NCI-H510A (cell line): ENCODE results near the gene ENTR1.
A peak's percentile ranks its signal among the peaks of the same experiment; 100 is the strongest.

Experiments used
- DNase-seq: peaks from one replicate; lab custom pipeline; 2025; lab: John Stamatoyannopoulos, UW

The ENTR1 gene, protein sequence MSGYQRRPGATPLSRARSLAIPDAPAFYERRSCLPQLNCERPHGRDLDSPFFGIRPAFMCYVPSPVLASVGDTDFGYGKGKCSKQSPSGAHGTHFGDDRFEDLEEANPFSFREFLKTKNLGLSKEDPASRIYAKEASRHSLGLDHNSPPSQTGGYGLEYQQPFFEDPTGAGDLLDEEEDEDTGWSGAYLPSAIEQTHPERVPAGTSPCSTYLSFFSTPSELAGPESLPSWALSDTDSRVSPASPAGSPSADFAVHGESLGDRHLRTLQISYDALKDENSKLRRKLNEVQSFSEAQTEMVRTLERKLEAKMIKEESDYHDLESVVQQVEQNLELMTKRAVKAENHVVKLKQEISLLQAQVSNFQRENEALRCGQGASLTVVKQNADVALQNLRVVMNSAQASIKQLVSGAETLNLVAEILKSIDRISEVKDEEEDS

DNA sequence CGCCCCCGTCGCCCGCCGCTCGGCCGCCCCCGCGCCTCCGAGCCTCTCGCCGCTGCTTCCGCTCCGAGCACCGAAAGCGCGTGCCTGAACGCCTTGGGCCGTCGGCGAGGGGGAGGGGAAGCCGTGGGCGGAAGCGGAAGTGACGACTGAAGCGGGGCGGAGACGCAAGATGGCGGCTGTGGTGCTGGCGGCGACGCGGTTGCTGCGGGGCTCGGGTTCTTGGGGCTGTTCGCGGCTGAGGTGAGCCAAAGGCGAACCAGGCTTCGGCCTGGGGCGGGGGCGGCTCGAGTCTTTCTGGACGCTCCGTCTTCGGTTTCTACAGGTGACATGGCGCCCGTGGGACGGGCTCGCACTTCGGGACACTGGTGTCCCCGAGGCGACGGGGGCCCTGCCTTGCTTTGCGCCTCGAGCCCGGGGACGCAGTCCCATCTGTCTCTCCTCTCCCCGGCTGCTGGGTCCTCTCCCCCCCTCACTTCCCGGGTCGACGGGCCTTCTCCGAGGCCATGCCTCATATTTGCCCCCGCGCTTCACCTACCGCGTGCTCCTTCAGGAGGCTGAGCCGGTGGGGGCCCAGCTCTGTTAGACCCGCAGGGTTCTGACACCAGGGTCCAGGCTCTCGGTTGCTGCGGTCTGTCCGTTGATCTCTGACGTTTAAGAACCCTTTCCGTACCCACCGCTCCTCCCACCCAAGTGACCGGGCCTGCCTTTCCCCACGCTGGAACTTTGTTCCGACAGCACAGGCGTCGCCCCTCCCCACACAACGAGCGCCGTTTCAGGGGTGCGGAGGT, at the start of gene ENTR1, which contains the start of gene PMPCA:
Gene ENTR1 (minus strand): TSS at position 115 of the 788 bp plus-strand sequence. CDS start 217 bp downstream, outside the sequence.
Gene PMPCA (plus strand): TSS at position 159 of the 788 bp plus-strand sequence. CDS start 11 bp downstream, at position 170.
- DNase-seq: peak; percentile 72

DNA sequence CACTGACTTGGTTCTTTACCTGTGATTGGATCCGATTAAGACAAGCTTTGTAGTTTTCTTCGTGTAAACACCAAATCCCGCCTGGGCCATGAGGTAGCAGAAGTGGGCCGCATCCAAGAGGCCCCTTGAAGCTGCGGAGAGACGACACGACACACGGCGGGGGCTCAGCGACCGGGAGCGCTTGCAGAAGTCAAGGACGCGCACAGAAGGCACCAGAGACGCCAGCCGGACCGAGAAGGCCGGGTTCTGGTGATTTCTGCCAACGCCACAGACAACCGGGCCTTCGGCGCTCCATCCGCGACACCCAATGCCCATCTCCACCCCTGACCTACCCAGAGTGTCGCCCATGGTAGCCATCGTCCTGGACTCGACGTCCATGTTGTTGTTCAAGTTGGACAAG, 49.0 kb upstream of the ENTR1 start:
- no peak for DNase-seq

DNA sequence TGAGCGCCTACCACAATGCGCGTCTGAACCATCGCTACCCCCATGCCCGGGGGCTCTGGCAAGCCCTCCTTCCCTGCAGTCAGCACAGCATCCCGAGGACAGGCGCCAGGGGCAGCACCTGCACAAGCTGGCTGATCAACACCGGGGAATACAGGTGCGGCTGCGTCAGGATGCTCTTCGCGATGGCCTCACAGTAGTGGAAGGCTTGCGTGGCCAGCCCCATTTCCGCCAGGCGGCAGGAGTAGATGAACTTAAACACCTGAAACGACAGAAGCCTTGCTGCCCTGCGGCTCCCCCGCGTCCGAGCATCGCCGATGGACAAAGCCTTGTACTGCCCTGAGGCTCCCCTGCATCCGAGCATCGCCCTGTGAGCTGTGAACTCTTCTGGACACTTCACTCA, 46.9 kb upstream of the ENTR1 start:
- no peak for DNase-seq

DNA sequence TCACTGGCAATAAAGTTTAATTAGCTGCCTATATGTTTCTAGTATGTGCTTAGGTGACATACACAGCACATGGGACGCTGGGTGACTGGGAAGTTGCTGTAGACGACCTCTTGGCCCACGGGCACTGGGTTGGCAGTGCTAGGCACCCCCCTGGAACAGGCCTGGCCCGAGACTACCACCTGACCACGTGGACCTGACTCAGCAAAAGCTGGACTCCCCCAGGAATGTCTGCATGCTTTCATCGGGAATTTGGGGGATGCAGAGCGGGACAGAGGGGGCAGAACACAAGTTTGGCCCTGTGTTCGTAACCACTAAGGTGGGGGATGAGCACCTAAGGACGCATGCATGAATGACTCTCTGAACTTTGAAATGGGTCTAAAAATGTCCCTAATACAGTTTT, 45.8 kb upstream of the ENTR1 start:
- DNase-seq: no peak

DNA sequence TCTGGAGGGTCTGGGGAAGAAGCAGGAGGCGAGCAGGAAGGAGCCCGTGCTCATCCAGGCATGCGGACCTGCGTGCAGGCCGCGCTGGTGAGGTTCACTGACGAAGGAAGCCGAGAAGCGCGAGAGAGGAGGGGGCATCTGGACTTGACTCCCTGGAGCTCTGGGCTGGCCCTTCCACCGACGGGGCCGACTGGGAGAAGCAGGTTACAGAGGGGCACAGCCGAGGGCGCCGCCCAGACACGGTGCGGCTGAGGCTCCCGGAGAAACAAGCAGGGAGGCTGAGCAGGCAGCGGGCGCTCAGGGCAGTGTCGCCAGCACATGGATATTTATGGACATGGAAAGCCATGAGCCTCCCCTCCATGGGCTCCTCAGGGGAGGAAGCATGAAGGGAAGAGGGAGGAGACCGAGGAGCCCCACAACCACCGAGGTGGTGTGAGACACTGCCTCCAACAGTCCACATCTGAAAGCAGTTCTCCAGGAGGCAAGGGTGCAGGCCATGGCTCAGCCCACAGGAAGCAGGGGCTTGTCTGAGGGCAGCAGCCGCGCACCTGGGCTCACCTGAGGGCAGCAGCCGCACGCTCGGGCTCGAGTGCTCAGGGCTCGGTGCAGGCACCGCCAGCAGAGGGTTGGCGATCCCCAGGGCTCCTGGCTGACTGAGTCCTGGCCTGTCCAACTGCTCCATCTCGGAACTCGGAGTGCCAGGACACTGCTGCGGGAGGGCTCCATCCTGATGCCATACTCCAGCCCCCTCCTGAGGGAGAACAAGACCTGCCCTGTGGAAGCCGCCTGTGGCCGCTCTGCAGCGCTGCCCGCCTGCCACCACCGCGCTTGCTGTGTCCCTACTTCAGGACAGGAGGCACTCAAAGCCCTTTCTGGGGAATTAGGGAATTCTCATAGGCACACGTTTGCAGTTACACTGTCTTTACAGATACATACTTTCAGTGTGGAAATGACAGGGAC, 44.9 kb upstream of the ENTR1 start:
- DNase-seq: no peak

DNA sequence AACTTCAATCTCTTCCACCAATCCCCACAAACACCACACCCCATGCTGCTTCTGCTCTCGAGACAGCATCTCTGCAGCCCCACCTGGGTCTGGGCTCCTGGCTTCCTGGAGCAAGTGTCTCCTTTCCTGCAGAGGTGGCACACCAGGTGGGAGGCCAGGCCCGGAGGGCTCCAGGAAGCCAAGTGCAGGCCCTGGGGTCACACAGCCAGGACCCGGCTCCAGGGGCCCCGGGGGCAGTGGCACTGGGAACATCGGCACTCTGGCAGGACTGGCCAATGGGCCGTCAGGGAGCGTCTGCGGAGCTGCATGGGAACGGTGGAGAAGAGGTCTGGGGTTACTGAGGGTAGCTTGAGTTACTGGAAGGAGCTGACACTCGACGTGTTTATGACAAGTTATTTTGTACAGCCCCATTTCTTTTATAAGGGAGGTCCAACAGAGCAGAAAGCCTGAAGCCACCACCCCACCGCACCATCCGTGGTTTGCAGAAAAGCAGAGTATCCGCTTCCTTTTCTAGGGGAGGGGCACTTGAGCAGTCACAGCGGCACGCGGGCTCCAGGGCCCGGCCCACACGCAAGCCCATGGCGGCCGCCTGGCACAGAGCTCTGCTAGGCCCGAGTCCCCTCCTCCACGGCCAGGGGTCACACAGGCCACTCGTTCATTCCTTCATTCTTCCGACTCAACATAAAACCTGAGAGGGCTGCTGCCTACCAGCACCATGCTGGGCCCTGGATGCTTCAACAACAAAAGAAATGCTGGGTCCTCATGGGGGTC, 43.8 kb upstream of the ENTR1 start:
- no peak for DNase-seq

DNA sequence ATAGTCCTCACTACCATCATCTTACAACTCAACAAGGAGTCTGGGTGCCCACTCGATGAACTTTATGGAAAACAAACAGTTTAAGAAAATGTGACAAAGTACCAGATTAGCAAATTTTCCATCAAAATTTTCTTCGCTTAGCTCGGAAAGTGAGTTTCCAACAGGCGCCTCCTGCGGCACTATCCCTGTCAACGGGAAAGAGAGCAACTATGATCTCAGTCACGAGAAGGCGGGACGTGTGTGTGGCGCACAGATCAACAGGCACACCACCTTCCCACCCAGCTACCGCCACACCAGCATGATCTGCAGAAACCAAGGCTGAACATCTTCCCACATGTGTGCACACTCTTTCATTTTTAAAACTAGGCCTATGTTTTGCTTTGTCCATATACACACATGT, 42.9 kb upstream of the ENTR1 start:
- DNase-seq: no peak

DNA sequence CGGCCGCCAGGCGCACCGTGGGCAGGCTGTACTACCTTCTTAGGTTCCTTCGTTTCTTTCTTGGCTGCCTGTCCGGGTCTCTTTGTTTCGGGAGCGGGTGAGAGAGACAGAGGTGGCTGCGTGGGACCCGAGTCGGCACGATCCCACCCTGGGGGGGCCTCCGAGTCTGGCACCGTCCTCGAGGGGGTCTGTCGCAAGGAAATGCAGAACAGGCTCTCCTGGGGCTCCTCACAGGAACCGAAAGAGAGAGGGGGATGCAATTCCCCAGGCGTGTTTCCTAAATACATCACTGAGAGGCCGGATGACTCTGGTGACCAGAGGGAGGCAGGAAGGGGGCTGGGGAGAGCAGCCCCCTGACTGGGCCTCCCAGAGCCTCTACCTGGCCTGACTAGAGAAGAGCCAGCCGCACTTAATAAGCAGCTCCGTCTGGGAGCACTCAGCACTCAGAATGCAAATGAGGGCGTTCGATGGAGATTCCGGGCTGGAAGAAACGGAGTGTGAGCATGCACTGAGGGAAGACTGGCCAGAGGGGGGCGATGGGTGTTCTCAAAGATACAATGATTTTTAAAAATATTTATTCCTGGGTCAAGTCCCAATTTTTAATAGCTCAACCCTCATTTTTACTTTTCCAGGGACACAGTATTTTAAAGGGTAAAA, 40.9 kb upstream of the ENTR1 start:
- DNase-seq: no peak

DNA sequence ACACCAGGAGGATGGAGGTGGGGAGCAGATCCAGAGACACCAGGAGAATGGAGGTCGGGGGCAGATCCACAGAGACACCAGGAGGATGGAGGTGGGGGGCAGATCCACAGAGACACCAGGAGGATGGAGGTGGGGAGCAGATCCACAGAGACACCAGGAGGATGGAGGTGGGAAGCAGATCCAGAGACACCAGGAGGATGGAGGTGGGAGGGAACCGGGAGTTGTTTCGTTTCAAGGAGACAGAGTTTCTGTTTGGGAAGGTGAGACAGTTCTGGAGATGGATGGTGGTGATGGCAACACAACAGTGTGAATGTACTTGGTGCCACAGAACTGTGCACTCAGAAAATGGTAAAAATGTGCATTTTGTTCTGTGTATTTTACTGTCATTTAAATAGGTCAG, 38.2 kb upstream of the ENTR1 start:
- no peak for DNase-seq

DNA sequence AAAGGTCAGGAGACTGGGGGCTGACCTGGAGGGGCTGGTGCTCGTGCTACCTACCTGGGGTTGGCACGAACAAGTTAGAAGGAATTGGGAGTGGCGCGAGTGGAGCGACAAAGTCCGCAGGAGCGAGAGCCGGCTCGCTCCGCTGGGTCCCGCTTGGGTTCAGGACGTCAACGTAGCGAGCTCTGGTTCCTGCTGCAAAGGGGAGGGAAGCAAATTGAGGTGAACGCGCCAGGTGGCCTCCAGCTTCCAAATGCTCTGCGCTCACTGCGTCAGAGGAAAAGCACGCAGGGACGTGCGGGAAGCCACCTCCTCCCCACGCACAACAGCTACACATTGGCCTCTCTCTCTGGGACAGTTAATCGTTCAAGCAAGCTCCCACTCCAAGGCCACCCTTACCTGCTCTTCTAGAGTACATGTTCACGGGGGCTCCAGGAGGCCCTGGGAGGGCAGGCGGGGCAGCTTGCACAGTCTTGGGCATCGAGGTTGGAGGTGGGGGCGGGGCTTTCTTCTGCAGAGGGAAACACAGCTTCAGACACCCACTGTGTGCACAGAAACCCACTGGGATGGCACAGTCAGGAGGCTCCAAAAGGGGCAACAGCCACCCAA, 36.9 kb upstream of the ENTR1 start:
- no peak for DNase-seq

DNA sequence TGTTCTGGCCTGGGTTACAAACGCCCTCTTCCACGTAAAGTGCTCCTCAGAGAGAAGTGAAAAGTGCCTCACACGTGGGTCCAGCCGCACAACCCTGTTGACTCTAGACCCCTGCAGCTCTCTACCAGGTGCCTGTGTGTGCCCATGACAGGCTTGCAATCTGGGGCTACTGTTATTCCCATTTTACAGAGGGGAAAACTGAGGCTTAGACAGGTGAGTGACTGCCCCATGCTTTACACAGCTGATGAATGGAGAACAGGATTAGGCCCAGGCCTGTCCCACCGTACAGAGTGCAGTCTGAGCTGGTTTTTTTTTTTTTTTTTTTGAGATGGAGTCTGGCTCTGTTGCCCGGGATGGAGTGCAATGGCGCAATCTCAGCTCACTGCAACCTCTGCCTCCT, 35.4 kb upstream of the ENTR1 start:
- DNase-seq: no peak

DNA sequence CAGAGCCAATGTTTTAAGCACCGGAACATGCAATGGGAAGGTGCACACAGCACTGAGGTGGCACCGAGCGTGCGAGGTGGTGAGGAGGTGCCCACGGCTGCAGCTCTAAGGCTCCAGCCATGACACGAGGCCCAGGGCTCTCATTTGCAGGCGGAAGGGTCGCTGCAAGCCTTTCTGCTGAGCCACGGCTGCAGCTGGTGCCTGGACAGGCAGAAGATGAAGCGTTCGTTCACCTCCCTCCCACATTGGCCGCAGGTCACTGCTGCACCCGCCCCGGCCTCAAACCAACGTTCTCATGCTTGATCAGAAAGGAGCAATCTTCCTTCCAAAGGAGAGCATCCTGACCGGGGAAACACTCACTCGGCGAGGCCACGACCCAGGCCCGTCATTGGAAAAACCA, 33.7 kb upstream of the ENTR1 start:
- no peak for DNase-seq

DNA sequence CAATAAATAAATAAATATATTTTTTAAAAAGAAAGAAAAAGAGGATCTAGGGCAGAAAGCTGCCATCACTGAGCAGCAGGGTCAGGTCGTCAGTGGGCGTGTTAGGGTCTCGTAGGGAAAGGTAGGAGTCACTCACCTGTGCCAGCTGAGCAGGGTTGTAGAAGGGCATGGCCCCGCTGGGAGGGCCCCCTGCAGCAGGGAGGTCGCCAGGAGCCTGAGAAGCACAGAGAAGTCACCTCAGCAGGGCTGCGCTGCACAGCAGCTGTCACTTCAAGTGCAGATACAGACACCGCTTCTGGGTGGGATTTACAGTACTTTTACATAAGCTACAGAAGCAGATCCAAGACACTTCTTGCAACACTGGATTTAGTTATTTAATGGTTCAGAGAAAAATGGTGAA, 33.3 kb upstream of the ENTR1 start:
- no peak for DNase-seq

DNA sequence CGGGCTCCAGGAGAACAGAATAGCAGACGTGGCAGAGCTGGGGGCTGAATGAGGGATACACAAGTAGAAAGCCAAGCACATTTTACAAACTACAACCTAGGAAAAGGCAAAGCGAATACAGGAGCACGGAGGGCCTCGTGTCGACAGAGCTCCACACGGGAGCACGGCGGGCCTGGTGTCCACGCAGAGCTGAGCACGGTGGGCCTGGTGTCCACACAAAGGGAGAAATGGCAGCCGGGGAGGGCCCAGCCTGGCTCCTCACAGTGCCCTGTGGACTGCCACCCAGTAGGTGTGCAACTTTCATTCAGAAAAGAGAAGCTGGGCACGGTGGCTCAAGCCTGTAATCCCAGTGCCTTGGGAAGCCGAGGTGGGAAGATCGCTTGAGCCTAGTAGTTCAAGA, 32.7 kb upstream of the ENTR1 start:
- no peak for DNase-seq

DNA sequence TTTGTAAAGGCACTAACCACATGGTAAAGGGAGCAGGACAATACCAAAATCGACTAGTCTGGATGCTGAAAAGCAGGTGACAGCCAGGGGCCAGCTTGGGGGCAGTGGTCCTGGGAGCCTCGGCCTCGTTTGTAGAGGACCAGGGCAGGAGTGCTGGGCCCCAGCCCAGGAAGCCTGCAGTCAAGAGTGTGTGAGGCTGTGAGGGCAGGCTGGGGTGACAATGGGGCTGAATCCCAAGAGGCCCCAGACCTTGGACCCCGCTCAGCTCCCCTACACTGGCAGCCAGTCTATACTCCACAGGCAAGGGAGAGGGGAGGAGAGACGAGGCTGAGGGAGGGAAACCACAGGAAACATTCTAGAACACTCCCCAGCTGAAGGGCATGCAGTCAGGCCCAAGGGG, 31.9 kb upstream of the ENTR1 start:
- DNase-seq: no peak

DNA sequence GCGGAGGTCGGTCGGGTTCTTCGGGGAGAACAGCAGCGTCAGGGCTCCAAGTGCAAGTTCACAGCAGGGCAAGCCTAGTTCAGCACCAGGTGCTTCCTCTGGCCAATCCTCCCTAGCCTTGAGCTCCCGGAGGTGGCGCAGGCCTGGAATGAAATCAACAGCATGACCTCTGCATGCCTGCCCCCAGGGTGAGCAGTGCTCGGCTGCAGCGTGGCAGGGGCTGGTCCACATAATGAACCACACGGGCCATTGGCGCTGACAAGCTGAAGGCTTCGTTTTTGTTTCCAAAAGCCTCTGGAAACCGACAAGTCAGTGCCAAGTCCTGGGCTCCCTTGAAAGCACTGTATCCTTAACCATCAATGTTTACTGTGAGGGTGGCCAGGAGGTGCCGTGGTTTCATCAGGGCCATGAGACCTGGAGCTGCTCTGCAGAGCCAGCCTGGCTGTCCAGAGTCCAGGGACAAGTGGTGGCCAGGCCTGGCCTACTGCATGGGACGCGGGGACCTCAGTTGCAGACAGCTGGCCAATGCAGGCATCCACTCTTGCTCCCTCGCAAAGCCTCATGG, 31.3 kb upstream of the ENTR1 start:
- no peak for DNase-seq

DNA sequence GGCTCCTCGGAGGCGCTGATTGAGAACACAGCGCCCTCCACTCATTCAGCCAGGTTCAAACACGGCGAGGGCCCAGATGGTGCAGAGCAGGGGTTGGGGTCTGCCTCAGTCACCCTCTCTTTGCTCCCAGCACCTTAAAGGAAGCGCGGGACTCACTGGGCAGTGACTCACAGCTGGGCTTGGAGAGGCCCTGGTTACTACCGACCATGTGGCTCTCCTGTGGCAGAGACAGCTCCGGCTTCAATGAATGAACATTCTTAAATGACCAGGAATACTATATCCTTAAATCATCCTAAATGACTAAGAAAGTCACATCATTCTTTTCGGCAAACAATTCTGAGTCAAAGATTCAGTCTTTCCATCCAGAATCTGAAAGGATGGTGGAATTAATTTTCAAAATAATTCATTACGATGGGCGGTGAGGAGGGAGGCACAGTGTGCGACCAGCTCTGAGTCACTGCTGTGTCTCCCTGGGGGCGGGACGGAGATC, 30.8 kb upstream of the ENTR1 start:
- DNase-seq: no peak

DNA sequence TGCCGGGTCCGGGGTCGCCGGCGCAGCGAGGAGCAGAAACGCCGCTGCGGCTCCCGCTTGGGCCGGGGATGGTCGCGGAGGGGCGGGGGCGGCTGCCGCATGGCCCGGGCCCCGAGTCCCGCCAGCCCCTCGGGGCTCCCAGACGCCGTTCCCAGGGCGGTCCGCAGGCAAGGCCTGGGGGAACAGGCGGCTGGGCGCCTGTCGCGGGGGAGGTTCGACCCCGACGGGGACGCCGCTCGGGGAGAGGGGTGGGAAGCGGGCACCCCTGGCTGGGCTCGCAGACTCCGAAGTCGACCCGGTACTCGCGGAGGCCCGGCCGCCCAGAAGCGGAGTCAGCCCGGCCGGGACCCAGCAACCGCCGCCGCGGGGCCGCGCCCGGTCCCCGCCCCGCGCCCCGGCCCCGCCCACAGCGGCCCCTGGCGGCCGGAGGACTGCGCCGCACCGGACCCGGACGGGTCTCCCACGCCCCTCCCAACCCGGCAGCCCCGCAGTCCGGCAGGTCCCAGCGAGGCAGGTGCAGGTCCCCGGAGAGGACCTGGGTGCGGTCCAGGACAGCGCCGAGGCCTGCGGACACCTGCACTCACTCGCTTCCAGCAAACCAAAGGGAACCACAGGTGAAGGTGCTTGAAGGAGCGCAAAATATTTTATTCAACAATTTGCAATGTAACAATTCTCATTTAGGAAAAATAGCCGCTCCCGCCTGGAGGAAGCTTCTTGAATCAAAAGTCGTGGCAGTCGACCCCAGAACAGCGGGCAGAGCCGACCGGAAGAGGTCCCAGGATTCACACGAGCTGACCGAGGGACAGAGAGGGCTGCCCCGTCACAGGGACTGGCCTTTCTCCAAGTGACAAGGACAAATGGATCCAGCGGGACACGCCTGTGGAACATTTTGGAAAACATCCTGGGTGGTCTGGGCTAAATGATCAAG, 29.3 kb upstream of the ENTR1 start, which contains the start of gene INPP5E:
Gene INPP5E (minus strand): TSS at position 365 of the 928 bp plus-strand sequence. CDS start 426 bp downstream, outside the sequence.
- DNase-seq: peak; percentile 42
